ENCODE results near the gene RTL5. TPM values are rescaled to one million over a fixed set of nuclear protein-coding genes. Genes with fewer than 3 reads are reported as not detected.

RTL5 gene
- total and polyA plus RNA-seq, 2 donors (not counting 1 experiment from before 2014, with no cell fraction given): 4.2 to 4.5 TPM

DNA sequence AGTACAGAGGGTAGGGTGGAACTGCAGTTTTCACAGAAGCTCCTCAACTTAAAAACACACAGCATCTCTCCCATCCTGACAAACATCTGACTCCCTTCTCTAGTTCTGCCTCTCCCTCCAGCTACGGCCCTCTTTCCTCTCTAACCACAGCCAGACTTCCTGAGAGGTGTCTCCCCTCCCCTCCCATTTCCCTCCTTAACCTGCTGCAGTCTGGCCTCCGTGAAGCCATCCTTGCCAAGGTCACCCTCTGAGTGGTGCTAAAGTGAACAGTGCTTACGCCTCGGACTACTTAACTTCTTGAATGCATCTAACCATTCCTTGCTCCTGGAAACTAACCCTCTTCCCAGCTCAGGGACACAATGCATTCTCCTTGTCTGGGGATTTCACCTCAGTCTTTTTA lies 53.3 kb downstream of the RTL5 start:
- Histone ChIP-seq H3K27me3 (ENCODE audit: control insufficient read depth, insufficient read depth, low read length) (no peaks in the 10 kb centered on the region), H3K9me3 (ENCODE audit: control insufficient read depth, insufficient read depth, low read depth, low read length) (no peaks in the 10 kb centered on the region), H3K4me2 (ENCODE audit: extremely low read depth, insufficient read depth, low read length) (no peak overlapping the region), H3K27ac (ENCODE audit: insufficient read depth, low read length) (no peak overlapping the region), H3K4me3 (replicated peaks in 1 of 4; ENCODE audit: control extremely low read depth in 1 of 4, insufficient read depth in 1 of 4, low read depth in 3 of 4, low read length in 4 of 4) (no peak overlapping the region), H3K9ac (ENCODE audit: insufficient read depth, low read length) (no peak overlapping the region), H4K20me1 (ENCODE audit: control insufficient read depth, extremely low read depth, insufficient read depth, low read length) (no peaks in the 10 kb centered on the region), H2AFZ (ENCODE audit: low read length) (no peak overlapping the region), H3K36me3 (ENCODE audit: control insufficient read depth, insufficient read depth, low read length) (no peaks in the 10 kb centered on the region), H3K79me2 (ENCODE audit: control insufficient read depth, insufficient read depth, low read length) (no peaks in the 10 kb centered on the region), H3K4me1 (ENCODE audit: control insufficient read depth, extremely low read depth, insufficient read depth, low read length) (no peaks in the 10 kb centered on the region)
- TF ChIP-seq EZH2 (IDR thresholded peaks at IDR 0.05; ENCODE audit: low read length, missing control alignments): no peak
- TF ChIP-seq, protein P1, sequence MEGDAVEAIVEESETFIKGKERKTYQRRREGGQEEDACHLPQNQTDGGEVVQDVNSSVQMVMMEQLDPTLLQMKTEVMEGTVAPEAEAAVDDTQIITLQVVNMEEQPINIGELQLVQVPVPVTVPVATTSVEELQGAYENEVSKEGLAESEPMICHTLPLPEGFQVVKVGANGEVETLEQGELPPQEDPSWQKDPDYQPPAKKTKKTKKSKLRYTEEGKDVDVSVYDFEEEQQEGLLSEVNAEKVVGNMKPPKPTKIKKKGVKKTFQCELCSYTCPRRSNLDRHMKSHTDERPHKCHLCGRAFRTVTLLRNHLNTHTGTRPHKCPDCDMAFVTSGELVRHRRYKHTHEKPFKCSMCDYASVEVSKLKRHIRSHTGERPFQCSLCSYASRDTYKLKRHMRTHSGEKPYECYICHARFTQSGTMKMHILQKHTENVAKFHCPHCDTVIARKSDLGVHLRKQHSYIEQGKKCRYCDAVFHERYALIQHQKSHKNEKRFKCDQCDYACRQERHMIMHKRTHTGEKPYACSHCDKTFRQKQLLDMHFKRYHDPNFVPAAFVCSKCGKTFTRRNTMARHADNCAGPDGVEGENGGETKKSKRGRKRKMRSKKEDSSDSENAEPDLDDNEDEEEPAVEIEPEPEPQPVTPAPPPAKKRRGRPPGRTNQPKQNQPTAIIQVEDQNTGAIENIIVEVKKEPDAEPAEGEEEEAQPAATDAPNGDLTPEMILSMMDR (conservative IDR thresholded peaks at IDR 0.05 in 1 of 2, IDR thresholded peaks at IDR 0.05 in 1 of 2; ENCODE audit: low read depth in 1 of 2, low read length in 2 of 2): no peak
- no peak for DNase-seq (ENCODE audit: low read depth in 2 of 2)

Other genes with a start within 250 kb of the RTL5 start
- gene NHSL2, start 221.1 kb downstream of the RTL5 start, total RNA-seq: 4.1 and 9.7 TPM in 2 replicates
- gene NHSL2, start 221.1 kb downstream of the RTL5 start, polyA plus RNA-seq: 4.3 and 12.2 TPM in 2 replicates
- gene PIN4, start 49.8 kb upstream of the RTL5 start, total RNA-seq: 5.1 and 19.8 TPM in 2 replicates
- 22.0 and 30.9 TPM in 2 replicates for gene PIN4, start 49.8 kb upstream of the RTL5 start, polyA plus RNA-seq
- gene ERCC6L, start 107.1 kb upstream of the RTL5 start, total RNA-seq: 0.66 TPM in 1 of 2 replicates, not detected in the other
- gene ERCC6L, start 107.1 kb upstream of the RTL5 start, polyA plus RNA-seq: 1.7 and 6.6 TPM in 2 replicates
- gene RPS4X, start 145.3 kb upstream of the RTL5 start, total RNA-seq: 776 and 877 TPM in 2 replicates
- gene RPS4X, start 145.3 kb upstream of the RTL5 start, polyA plus RNA-seq: 1,529 and 2,318 TPM in 2 replicates
- 0.17 TPM in 1 of 2 replicates, not detected in the other for gene CITED1, start 174.0 kb upstream of the RTL5 start, total RNA-seq
- not detected in 2 replicates for gene CITED1, start 174.0 kb upstream of the RTL5 start, polyA plus RNA-seq